ENCODE measurements around the gene HSD17B1. TPM values are rescaled to one million over a fixed set of nuclear protein-coding genes. Genes with fewer than 3 reads are reported as not detected.

Gene HSD17B1
- total and polyA plus RNA-seq, 2 of the 13 experiments (the other 11 are each of a cell fraction or from before 2014, with no cell fraction given): 0.54 to 0.93 TPM

DNA sequence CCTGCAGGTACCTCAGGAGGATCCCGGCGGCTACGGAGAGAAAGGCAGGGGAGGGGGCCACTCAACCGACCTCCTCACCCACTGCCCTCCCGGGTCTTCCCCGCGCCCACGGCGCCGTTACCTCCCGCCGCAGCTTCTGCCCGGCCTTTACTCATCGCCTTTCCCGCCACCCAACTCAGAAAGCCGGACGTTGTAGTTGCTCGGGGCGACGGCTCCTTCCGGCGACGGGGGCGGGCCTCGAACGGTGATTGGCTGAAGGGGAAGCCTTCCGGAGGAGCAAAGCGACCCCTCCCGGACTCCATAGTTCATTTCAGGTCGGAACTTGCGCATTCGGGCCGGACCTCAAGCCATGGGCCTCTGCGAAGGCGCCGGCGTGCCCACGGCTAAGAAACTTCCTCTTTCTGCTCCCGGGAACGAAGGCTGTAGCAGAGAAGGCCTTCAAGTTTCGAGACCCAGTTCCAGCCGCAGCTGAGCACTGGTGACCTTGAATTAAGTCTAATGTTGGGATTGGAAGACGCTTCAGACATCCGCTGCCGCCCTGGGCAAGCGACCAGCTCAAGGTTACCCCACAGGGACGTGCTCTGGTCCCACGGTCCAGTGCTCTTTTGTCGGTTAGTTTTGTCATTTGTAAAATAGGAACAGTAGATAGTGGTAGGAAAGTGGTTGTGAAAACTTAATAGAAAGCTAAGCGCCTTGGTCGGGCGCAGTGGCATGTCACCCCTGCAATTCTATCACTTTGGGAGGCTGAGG, 25.0 kb downstream of the HSD17B1 start, which contains the start of gene PSMC3IP (continued):
- TF ChIP-seq ZNF230 (CRISPR knock-in tag; IDR thresholded peaks at IDR 0.05) (peak; percentile 68; the same call in 1 of the 2 replicates), GZF1 (CRISPR knock-in tag; IDR thresholded peaks at IDR 0.05) (peak; percentile 75; the same call in 1 of the 2 replicates), FOXA1 (IDR thresholded peaks at IDR 0.05) (no peak), FOXA1 (CRISPR knock-in tag; IDR thresholded peaks at IDR 0.05) (0 out of 2 replicates have a peak, but pooled peaks have one; percentile 13), MEIS1 (CRISPR knock-in tag; IDR thresholded peaks at IDR 0.05; ENCODE audit: borderline replicate concordance) (peak; percentile 35; the same call in 1 of the 2 replicates), ZNF350 (CRISPR knock-in tag; IDR thresholded peaks at IDR 0.05; ENCODE audit: borderline replicate concordance, low read depth) (peak; percentile 76), SRSF1 (optimal IDR thresholded peaks at IDR 0.05; ENCODE audit: low read depth, low read length) (no peak), EED (CRISPR knock-in tag; IDR thresholded peaks at IDR 0.05) (no peak), TEAD2 (CRISPR knock-in tag; IDR thresholded peaks at IDR 0.05) (no peak), ZMYM4 (CRISPR knock-in tag; IDR thresholded peaks at IDR 0.05) (peak; percentile 68), CTCF (CRISPR knock-in tag; IDR thresholded peaks at IDR 0.05) (peak; percentile 84), KDM1A (CRISPR knock-in tag; IDR thresholded peaks at IDR 0.05) (no peak; the same call in 1 of the 2 replicates), TCF7L2 (IDR thresholded peaks at IDR 0.05; ENCODE audit: low read depth, low read length) (no peak), FOXO4 (CRISPR knock-in tag; conservative IDR thresholded peaks at IDR 0.05) (no peak), NFE2L2 (IDR thresholded peaks at IDR 0.05; ENCODE audit: low read length) (no peak), ZSCAN29 (CRISPR knock-in tag; conservative IDR thresholded peaks at IDR 0.05) (peak; percentile 28; the same call in 1 of the 2 replicates), ZNF260 (CRISPR knock-in tag; IDR thresholded peaks at IDR 0.05; ENCODE audit: borderline replicate concordance, low read depth) (no peak; the same call in 1 of the 2 replicates), ZNF879 (CRISPR knock-in tag; IDR thresholded peaks at IDR 0.05) (0 out of 2 replicates have a peak, but pooled peaks have one; percentile 37), ARNT (IDR thresholded peaks at IDR 0.05) (no peak), KLF12 (CRISPR knock-in tag; IDR thresholded peaks at IDR 0.05; ENCODE audit: borderline replicate concordance) (peak; percentile 21; the same call in 1 of the 2 replicates), ZNF567 (CRISPR knock-in tag; IDR thresholded peaks at IDR 0.05; ENCODE audit: borderline replicate concordance) (peak; percentile 36; the same call in 1 of the 2 replicates), ZSCAN31 (CRISPR knock-in tag; IDR thresholded peaks at IDR 0.05; ENCODE audit: low read depth) (peak; percentile 93; the same call in 1 of the 2 replicates), ZNF431 (CRISPR knock-in tag; IDR thresholded peaks at IDR 0.05; ENCODE audit: borderline replicate concordance, low read depth) (peak; percentile 39; the same call in 1 of the 2 replicates), MED8 (CRISPR knock-in tag; IDR thresholded peaks at IDR 0.05; ENCODE audit: insufficient replicate concordance) (peak; percentile 36), CCDC6 (CRISPR knock-in tag; IDR thresholded peaks at IDR 0.05) (peak; percentile 92), ZKSCAN8 (CRISPR knock-in tag; IDR thresholded peaks at IDR 0.05; ENCODE audit: borderline replicate concordance) (peak; percentile 46; the same call in 1 of the 2 replicates), SMARCE1 (IDR thresholded peaks at IDR 0.05; ENCODE audit: borderline replicate concordance) (no peak), NRL (CRISPR knock-in tag; IDR thresholded peaks at IDR 0.05; ENCODE audit: borderline replicate concordance) (peak; percentile 95), ZBTB8A (CRISPR knock-in tag; IDR thresholded peaks at IDR 0.05; ENCODE audit: borderline replicate concordance, low read depth) (no peak)
